Ovary (tissue), 3 donors: ENCODE results near the gene DGKK.

Experiments
- CTCF ChIP-seq, 3 donors: fragments of 450-650 bp in 2 of 3; fragments of 200-600 bp in 1 of 3; IDR thresholded peaks; one replicate each; pipeline versions ENCODE4 v1.5.1 to v1.8.0; 2016 to 2022; ENCODE audit warnings: antibody characterized with exemption in 3 of 3, mild to moderate bottlenecking in 1 of 3
- EP300 ChIP-seq: sonication (generic); formaldehyde crosslinking; IDR thresholded peaks from one replicate; pipeline ENCODE4 v1.6.1; 2017; ENCODE audit warnings: antibody characterized with exemption
- POLR2A ChIP-seq: fragments of 450-650 bp; IDR thresholded peaks from one replicate; pipeline ENCODE4 v1.6.1; 2017; ENCODE audit warnings: antibody characterized with exemption, mild to moderate bottlenecking, moderate library complexity
- donor health status: DM: no; HTN: no; CAD: no.

- TF ChIP-seq EP300 (no peak), CTCF (IDR thresholded peaks at IDR 0.05) (no peak), POLR2A (no peak)
These were observed 126.7 kb downstream of the DGKK start for GRCh38 chrX:50343917-50344316.
